NOMO-1 treated with dmso at 0.1 percent for 144 hours (cell line): ENCODE results near the gene ASXL2.
"Not testable (repeated sequence)": the region's sequence is repeated elsewhere in the genome, so short reads cannot be mapped to it uniquely, and the experiment has no call there.

Experiments used
- DNase-seq: peaks from one replicate; lab custom pipeline; 2025; ENCODE audit not compliant: unreplicated experiment; lab: John Stamatoyannopoulos, UW

Gene ASXL2

GRCh38 chr2:25838152-25838756 is 40.0 kb downstream of the ASXL2 start:
- DNase-seq: no peak

GRCh38 chr2:25835906-25836305 is 42.4 kb downstream of the ASXL2 start:
- no peak for DNase-seq

- no peak for DNase-seq
Observed at GRCh38 chr2:25833566-25833965, 44.7 kb downstream of the ASXL2 start.

GRCh38 chr2:25832897-25833296 is 45.4 kb downstream of the ASXL2 start:
- no peak for DNase-seq

GRCh38 chr2:25831746-25832449 is 46.4 kb downstream of the ASXL2 start:
- no peak for DNase-seq

GRCh38 chr2:25829828-25830227 is 48.5 kb downstream of the ASXL2 start:
- DNase-seq: no peak

- DNase-seq: no peak
Observed at GRCh38 chr2:25829377-25829704, 48.9 kb downstream of the ASXL2 start.

- not testable (repeated sequence) for DNase-seq
Observed at GRCh38 chr2:25828532-25829376, 49.5 kb downstream of the ASXL2 start.

- no peak for DNase-seq
Observed at GRCh38 chr2:25825238-25825637, 53.0 kb downstream of the ASXL2 start.

GRCh38 chr2:25824718-25825117 is 53.6 kb downstream of the ASXL2 start:
- no peak for DNase-seq

GRCh38 chr2:25824216-25824615 is 54.1 kb downstream of the ASXL2 start:
- no peak for DNase-seq

GRCh38 chr2:25822190-25823117 is 55.8 kb downstream of the ASXL2 start:
- no peak for DNase-seq

GRCh38 chr2:25821225-25822056 is 56.8 kb downstream of the ASXL2 start:
- DNase-seq: no peak

- no peak for DNase-seq
Observed at GRCh38 chr2:25819597-25820039, 58.7 kb downstream of the ASXL2 start.

- DNase-seq: no peak
Observed at GRCh38 chr2:25817630-25818029, 60.7 kb downstream of the ASXL2 start.

GRCh38 chr2:25817006-25817405 is 61.3 kb downstream of the ASXL2 start:
- no peak for DNase-seq

- no peak for DNase-seq
Observed at GRCh38 chr2:25816249-25816648, 62.0 kb downstream of the ASXL2 start.

GRCh38 chr2:25814681-25815080 is 63.6 kb downstream of the ASXL2 start:
- DNase-seq: no peak

GRCh38 chr2:25810428-25810827 is 67.9 kb downstream of the ASXL2 start:
- DNase-seq: no peak

GRCh38 chr2:25809646-25810045 is 68.6 kb downstream of the ASXL2 start:
- DNase-seq: no peak
